GM18909 (cell line): ENCODE results near the gene SHCBP1L.

Source experiments
- ATAC-seq: cut with Tn5 transposase; IDR thresholded peaks from one replicate; pipeline ENCODE4 v1.9.1; 2021; ENCODE audit warnings: mild to moderate bottlenecking; ENCODE audit not compliant: unreplicated experiment, poor library complexity

SHCBP1L gene

GRCh38 chr1:182850319-182850718, 102.6 kb downstream of the SHCBP1L start:
- ATAC-seq: no peak
